Measurements from ENCODE around the gene AMER2.

Gene AMER2

GRCh38 chr13:25171517-25172302, at the start of gene AMER2:
Gene AMER2, minus strand, starts transcription at chr13:25172288. Its CDS starts 669 bp downstream, at chr13:25171619.
- no peak for DNase-seq

- no peak for DNase-seq
These were observed 45.9 kb upstream of the AMER2 start for GRCh38 chr13:25218019-25218418.

- DNase-seq = no peak
These were observed 45.2 kb upstream of the AMER2 start for GRCh38 chr13:25217023-25217885.

- DNase-seq = no peak
These were observed 43.1 kb upstream of the AMER2 start for GRCh38 chr13:25215253-25215575.

- DNase-seq = no peak
These were observed 42.6 kb upstream of the AMER2 start for GRCh38 chr13:25214491-25215252.

- DNase-seq = no peak
These were observed 41.6 kb upstream of the AMER2 start for GRCh38 chr13:25213715-25214114.

- no peak for DNase-seq
These were observed 38.9 kb upstream of the AMER2 start for GRCh38 chr13:25210842-25211569.

- DNase-seq = no peak
These were observed 35.3 kb upstream of the AMER2 start for GRCh38 chr13:25207291-25207810.

- no peak for DNase-seq
These were observed 32.8 kb upstream of the AMER2 start for GRCh38 chr13:25204863-25205262.

- no peak for DNase-seq
These were observed 31.1 kb upstream of the AMER2 start for GRCh38 chr13:25203127-25203740.

GRCh38 chr13:25200783-25201182, 28.7 kb upstream of the AMER2 start:
- DNase-seq = no peak

- DNase-seq = no peak
These were observed 26.6 kb upstream of the AMER2 start for GRCh38 chr13:25198647-25199046.

GRCh38 chr13:25196971-25197370, 24.9 kb upstream of the AMER2 start:
- DNase-seq = no peak

GRCh38 chr13:25192936-25193335, 20.8 kb upstream of the AMER2 start:
- no peak for DNase-seq

- DNase-seq = no peak
These were observed 20.4 kb upstream of the AMER2 start for GRCh38 chr13:25192489-25192888.

GRCh38 chr13:25192052-25192451, 20.0 kb upstream of the AMER2 start:
- no peak for DNase-seq

- DNase-seq = no peak
These were observed 18.7 kb upstream of the AMER2 start for GRCh38 chr13:25190771-25191170.

GRCh38 chr13:25190256-25190655, 18.2 kb upstream of the AMER2 start:
- no peak for DNase-seq

GRCh38 chr13:25187596-25187995, 15.5 kb upstream of the AMER2 start:
- DNase-seq = no peak

- no peak for DNase-seq
These were observed 14.1 kb upstream of the AMER2 start for GRCh38 chr13:25186187-25186586.

GRCh38 chr13:25181597-25181996, 9.5 kb upstream of the AMER2 start:
- no peak for DNase-seq

Data from NCI-H1436 treated with DMSO at 0.1 percent for 48 hours (cell line).